A549 (cell line): ENCODE results near the gene SEC24D. TPM values are rescaled to one million over a fixed set of nuclear protein-coding genes. Genes with fewer than 3 reads are reported as not detected.

Experiments
- ATAC-seq, 2 experiments: fragments of 200-7000 bp in 1 of 2; fragments of >200 bp in 1 of 2; cut with Nextera tagmentation in 1 of 2; cut with Tn5 transposase in 1 of 2; 3 replicates each; pipeline versions ENCODE4 v1.8.0 to v1.9.1; 2018 to 2020; ENCODE audit warnings: mild to moderate bottlenecking in 1 of 2, moderate library complexity in 1 of 2
- CTCF ChIA-PET: fragments of 300-600 bp; sonication (Branson Sonifier 250); formaldehyde crosslinking; extraction: SDS; loops from one replicate; lab custom pipeline; 2021; ENCODE audit warnings: antibody characterized with exemption, inconsistent platforms; lab: Yijun Ruan, JAX
- POLR2A ChIA-PET: fragments of 350-600 bp; formaldehyde crosslinking; extraction: SDS; loops from one replicate; lab custom pipeline; 2021; ENCODE audit warnings: antibody characterized with exemption, inconsistent platforms; lab: Yijun Ruan, JAX
- DNase-seq, 2 experiments: peaks; one replicate each; pipeline versions ENCODE4 v3.0.0 to v3.0.0-alpha.2; 2011 to 2016; ENCODE audit warnings: low read depth in 1 of 2, low spot score in 1 of 2
- FAIRE-seq: peaks from 2 replicates; lab custom pipeline; 2011; peaks lifted over from hg19 to GRCh38; lab: Jason Lieb, UNC
- H3K27ac ChIP-seq, 2 experiments: fragments of >200 bp; sonication (Bioruptor Twin); formaldehyde crosslinking; 3 replicates each; pipeline ENCODE4 v1.5.1; 2016 to 2017
- H3K4me1 ChIP-seq: fragments of >200 bp; sonication (Bioruptor Twin); formaldehyde crosslinking; 3 replicates; pipeline ENCODE4 v1.6.1; 2016
- H3K4me2 ChIP-seq: fragments of >200 bp; sonication (Bioruptor Twin); formaldehyde crosslinking; 3 replicates; pipeline ENCODE4 v1.6.1; 2016
- H3K4me3 ChIP-seq: fragments of >200 bp; sonication (Bioruptor Twin); formaldehyde crosslinking; 3 replicates; pipeline ENCODE4 v1.5.1; 2016
- H3K9me3 ChIP-seq: fragments of >200 bp; sonication (Bioruptor Twin); formaldehyde crosslinking; 3 replicates; pipeline ENCODE4 v1.6.1; 2016
- CBX2 ChIP-seq: fragments of 200-600 bp; sonication (generic); IDR thresholded peaks from 2 replicates; pipeline ENCODE4 v1.6.1; 2016; ENCODE audit warnings: low read depth, mild to moderate bottlenecking, borderline replicate concordance
- CBX8 ChIP-seq: fragments of 200-600 bp; sonication (generic); IDR thresholded peaks from 2 replicates; pipeline ENCODE4 v1.6.1; 2016
- CHD2 ChIP-seq: fragments of 150-350 bp; IDR thresholded peaks from 2 replicates; pipeline ENCODE4 v1.6.1; 2014; ENCODE audit warnings: low read length; ENCODE audit not compliant: partially characterized antibody
- EHF ChIP-seq: fragments of 250-450 bp; sonication (Bioruptor Pico); IDR thresholded peaks from 2 replicates; pipeline ENCODE4 v1.5.0; 2020; ENCODE audit warnings: mild to moderate bottlenecking
- EHMT2 ChIP-seq: fragments of 200-600 bp; sonication (generic); IDR thresholded peaks from 2 replicates; pipeline ENCODE4 v1.6.1; 2016; ENCODE audit warnings: antibody characterized with exemption, low read depth, mild to moderate bottlenecking, moderate library complexity
- FOXS1 ChIP-seq: fragments of 250-450 bp; sonication (Bioruptor Pico); IDR thresholded peaks from 2 replicates; pipeline ENCODE4 v1.5.0; 2020; ENCODE audit warnings: mild to moderate bottlenecking, moderate library complexity
- HDAC2 ChIP-seq: fragments of 200-600 bp; sonication (generic); IDR thresholded peaks from 2 replicates; pipeline ENCODE4 v1.6.1; 2016
- HEYL ChIP-seq: fragments of 250-450 bp; sonication (Bioruptor Pico); IDR thresholded peaks from 2 replicates; pipeline ENCODE4 v1.8.0; 2021; ENCODE audit warnings: mild to moderate bottlenecking, moderate library complexity
- HOXA7 ChIP-seq: fragments of 250-450 bp; sonication (Bioruptor Pico); IDR thresholded peaks from 2 replicates; pipeline ENCODE4 v1.5.0; 2020; ENCODE audit warnings: mild to moderate bottlenecking, moderate library complexity
- JUN ChIP-seq, 2 experiments: fragments of >200 bp; sonication (Bioruptor Twin); formaldehyde crosslinking; IDR thresholded peaks; 2 replicates in 1 of 2; 3 replicates in 1 of 2; pipeline ENCODE4 v1.6.1; 2016 to 2017
- JUNB ChIP-seq: fragments of >200 bp; sonication (Bioruptor Twin); formaldehyde crosslinking; IDR thresholded peaks from 2 replicates; pipeline ENCODE4 v1.6.1; 2016
- KDM5A ChIP-seq: fragments of 200-600 bp; sonication (generic); IDR thresholded peaks from 2 replicates; pipeline ENCODE4 v1.6.1; 2016; ENCODE audit warnings: antibody characterized with exemption, mild to moderate bottlenecking
- MAFK ChIP-seq: fragments of 450-650 bp; IDR thresholded peaks from 2 replicates; pipeline ENCODE4 v1.6.1; 2014; ENCODE audit not compliant: partially characterized antibody
- MAZ ChIP-seq: fragments of 150-350 bp; IDR thresholded peaks from 2 replicates; pipeline ENCODE4 v1.6.1; 2014; ENCODE audit warnings: antibody characterized with exemption, low read depth, low read length, borderline replicate concordance
- NFE2L2 ChIP-seq: fragments of 150-350 bp; conservative IDR thresholded peaks from 2 replicates; pipeline ENCODE4 v1.6.1; 2014; ENCODE audit warnings: low read length
- NPAS2 ChIP-seq: fragments of 250-450 bp; sonication (Bioruptor Pico); IDR thresholded peaks from 2 replicates; pipeline ENCODE4 v1.8.0; 2022; ENCODE audit warnings: mild to moderate bottlenecking, moderate library complexity, borderline replicate concordance
- NR3C1 ChIP-seq: fragments of >200 bp; sonication (Bioruptor Twin); formaldehyde crosslinking; IDR thresholded peaks from 3 replicates; pipeline ENCODE4 v1.6.1; 2017
- POLR2AphosphoS2 ChIP-seq: conservative IDR thresholded peaks from 2 replicates; pipeline ENCODE4 v1.6.1; 2012; ENCODE audit warnings: low read length, improper control_type of control experiment, inconsistent platforms
- RAD21 ChIP-seq, 2 experiments: fragments of >200 bp in 1 of 2; sonication (Bioruptor Twin) in 1 of 2; formaldehyde crosslinking in 1 of 2; IDR thresholded peaks in 1 of 2; conservative IDR thresholded peaks in 1 of 2; 2 replicates in 1 of 2; 3 replicates in 1 of 2; pipeline ENCODE4 v1.6.1; 2012 to 2018; ENCODE audit warnings: inconsistent platforms in 1 of 2
- RARB ChIP-seq: fragments of 250-450 bp; sonication (Bioruptor Pico); IDR thresholded peaks from 2 replicates; pipeline ENCODE4 v1.8.0; 2021; ENCODE audit warnings: mild to moderate bottlenecking, moderate library complexity
- RFX5 ChIP-seq: fragments of 450-650 bp; IDR thresholded peaks from 2 replicates; pipeline ENCODE4 v1.7.1; 2014; ENCODE audit warnings: antibody characterized with exemption, mild to moderate bottlenecking, moderate library complexity
- TFCP2L1 ChIP-seq: fragments of 250-450 bp; sonication (Bioruptor Pico); IDR thresholded peaks from 2 replicates; pipeline ENCODE4 v1.5.0; 2021; ENCODE audit warnings: mild to moderate bottlenecking
- TP53 ChIP-seq: fragments of 250-450 bp; sonication (Bioruptor Pico); IDR thresholded peaks from 2 replicates; pipeline ENCODE4 v1.5.0; 2021; ENCODE audit warnings: mild to moderate bottlenecking, moderate library complexity
- ZC3H11A ChIP-seq: fragments of 450-650 bp; IDR thresholded peaks from 2 replicates; pipeline ENCODE4 v1.6.1; 2014; ENCODE audit warnings: antibody characterized with exemption, mild to moderate bottlenecking
- ZFP36 ChIP-seq: fragments of 450-650 bp; IDR thresholded peaks from 2 replicates; pipeline ENCODE4 v1.6.1; 2014; ENCODE audit warnings: borderline replicate concordance; ENCODE audit not compliant: partially characterized antibody
- WGBS: methylation state at CpG from one replicate; pipeline ENCODE4 v1.1.6; 2017; ENCODE audit errors: missing lambda C conversion rate; 5-methylcytosine and 5-hydroxymethylcytosine counted together
- polyA plus RNA-seq, 4 experiments: library from polyadenylated mRNA; depleted of rRNA in 3 of 4; stranded (reverse); fragments of >200 nt; fragmentation: RNase III in 1 of 4; extraction: RNeasy Plus Mini Kit Qiagen cat#74134 plus additional on column Dnase treatment in 1 of 4; gene quantifications; 2 replicates in 3 of 4; 3 replicates in 1 of 4; pipeline ENCODE4 v1.2.3, GENCODE V29; 2011 to 2017

SEC24D gene
- polyA plus RNA-seq, 2 of the 4 experiments (the other 2 are of a cell fraction), result 12.8 to 15.6 TPM

GRCh38 chr4:118848901-118849300 is 13.0 kb upstream of the SEC24D start (continued):
- TF ChIP-seq MAFK, result no peak
- no peak for TF ChIP-seq JUNB
- TF ChIP-seq HOXA7 (CRISPR knock-in tag), result no peak
- no peak for TF ChIP-seq RAD21 (conservative IDR thresholded peaks at IDR 0.05 in 1 of 2, IDR thresholded peaks at IDR 0.05 in 1 of 2)
- no peak for TF ChIP-seq EHF (CRISPR knock-in tag)
- no peak for TF ChIP-seq JUN (IDR thresholded peaks at IDR 0.05)
- TF ChIP-seq NPAS2 (CRISPR knock-in tag), result no peak

- no peaks in the 10 kb centered on the region for H3K9me3 ChIP-seq
- TF ChIP-seq FOXS1 (no peak), RARB (CRISPR knock-in tag) (no peak), HDAC2 (no peak), KDM5A (no peak), HEYL (CRISPR knock-in tag) (no peak), CHD2 (no peak)
- no peaks in the 10 kb centered on the region for H3K4me1 ChIP-seq
- H3K4me3 ChIP-seq, result no peak overlapping the region
- CTCF ChIA-PET, result no interaction called here
- POLR2A ChIA-PET, result no interaction called here
- FAIRE-seq (no peak), DNase-seq (no peak), ATAC-seq (no peak)
- H3K27ac ChIP-seq, result no peak overlapping the region
- no peak overlapping the region for H3K4me2 ChIP-seq
- 87% methylated on average over 7 of the region's 7 CpGs for WGBS
Observed at GRCh38 chr4:118848242-118848641, 12.3 kb upstream of the SEC24D start.

GRCh38 chr4:118846979-118847378 is 11.1 kb upstream of the SEC24D start:
- Histone ChIP-seq H3K27ac (no peak overlapping the region), H3K4me2 (no peak overlapping the region), H3K4me1 (no peaks in the 10 kb centered on the region), H3K4me3 (no peak overlapping the region), H3K9me3 (no peaks in the 10 kb centered on the region)
- ChIA-PET POLR2A (no interaction called here), CTCF (interaction anchor here (0.6 to 1.0 kb wide), 2 partner anchors 18 to 30 kb away, joined by 3 read pairs; no protein-coding TSS in a partner anchor)
- no peak for ATAC-seq
- 10% methylated on average over 1 of the region's 1 CpG for WGBS
- no peak for DNase-seq
- TF ChIP-seq ZC3H11A, result no peak
- TF ChIP-seq EHMT2, result no peak
- TF ChIP-seq MAZ, result no peak
- TF ChIP-seq FOXS1, result no peak
- no peak for TF ChIP-seq NFE2L2
- TF ChIP-seq TP53 (CRISPR knock-in tag), result no peak
- no peak for TF ChIP-seq EHF (CRISPR knock-in tag)
- TF ChIP-seq, all 56 proteins: peak for 0
- FAIRE-seq, result no peak

- FAIRE-seq (no peak), DNase-seq (no peak), ATAC-seq (no peak)
- TF ChIP-seq POLR2AphosphoS2, result no peak
- TF ChIP-seq NR3C1, result no peak
- TF ChIP-seq ZFP36, result no peak
- TF ChIP-seq EHMT2, result no peak
- no peak for TF ChIP-seq CBX2
- TF ChIP-seq CBX8, result no peak
- Histone ChIP-seq H3K4me1 (no peaks in the 10 kb centered on the region), H3K27ac (no peak overlapping the region), H3K4me3 (no peak overlapping the region), H3K4me2 (no peak overlapping the region), H3K9me3 (no peaks in the 10 kb centered on the region)
- ChIA-PET CTCF (no interaction called here), POLR2A (no interaction called here)
Observed at GRCh38 chr4:118845552-118846050, 9.7 kb upstream of the SEC24D start.

- Histone ChIP-seq H3K27ac (no peak overlapping the region), H3K9me3 (no peaks in the 10 kb centered on the region)
- FAIRE-seq, result no peak
- DNase-seq, result no peak
- CTCF ChIA-PET, result no interaction called here
- ATAC-seq, result no peak
- TF ChIP-seq HEYL (CRISPR knock-in tag), result no peak
- no peak for TF ChIP-seq TFCP2L1
- TF ChIP-seq RARB (CRISPR knock-in tag), result no peak
- TF ChIP-seq RFX5, result no peak
- TF ChIP-seq, all 56 proteins: peak for 0
- no peaks in the 10 kb centered on the region for H3K4me1 ChIP-seq
- no peak overlapping the region for H3K4me2 ChIP-seq
- H3K4me3 ChIP-seq, result no peak overlapping the region
- 47% methylated on average over 5 of the region's 6 CpGs for WGBS
- POLR2A ChIA-PET, result no interaction called here
Observed at GRCh38 chr4:118843237-118843636, 7.3 kb upstream of the SEC24D start.
